HCT116 (cell line): ENCODE data around the gene PIBF1. TPM values are rescaled to one million over a fixed set of nuclear protein-coding genes. Genes with fewer than 3 reads are reported as not detected.

Experiments
- ATAC-seq: fragments of 200-7000 bp; cut with Tn5 transposase; 2 replicates; pipeline ENCODE4 v1.9.1; 2020; ENCODE audit warnings: mild to moderate bottlenecking, moderate library complexity
- BruUV-seq: library from RNA; stranded (reverse); fragments of 400-500 nt; replicated peaks from 2 replicates; lab custom pipeline; 2021; lab: Mats Ljungman, UMichigan
- CTCF ChIA-PET: fragments of 300-600 bp; sonication (Branson Sonifier 250); formaldehyde crosslinking; loops from one replicate; lab custom pipeline; 2021; ENCODE audit warnings: antibody characterized with exemption; lab: Charles Lee
- POLR2A ChIA-PET: fragments of 300-600, 350-600 bp; sonication (Branson Sonifier 250); formaldehyde crosslinking; loops from one replicate; lab custom pipeline; 2021; ENCODE audit warnings: antibody characterized with exemption; lab: Charles Lee
- RAD21 ChIA-PET, 2 experiments: fragments of 300-600 bp; sonication (Branson Sonifier 250); formaldehyde crosslinking; loops; one replicate each; lab custom pipeline; 2023; ENCODE audit warnings: low total read pairs in 2 of 2; ENCODE audit not compliant: uncharacterized antibody in 2 of 2, unreplicated experiment in 2 of 2, low non-redundant PET in 1 of 2; lab: Charles Lee
- DNase-seq: peaks from one replicate; pipeline ENCODE4 v3.0.0-alpha.2; 2010; ENCODE audit warnings: low read depth, low spot score
- H2AFZ ChIP-seq: fragments of 200-600 bp; shearing (Covaris generic), sonication (generic); 2 replicates; pipeline ENCODE4 v1.6.1; 2017; ENCODE audit warnings: low read depth, mixed run types, mixed read lengths, antibody characterized with exemption, low read length; ENCODE audit not compliant: poor library complexity, severe bottlenecking
- H3K27ac ChIP-seq: 2 replicates; pipeline ENCODE4 v1.5.1; 2012; ENCODE audit warnings: low read depth, low read length
- H3K27me3 ChIP-seq: fragments of 200-600 bp; sonication (generic); 2 replicates; pipeline ENCODE4 v1.6.1; 2016; ENCODE audit warnings: mixed run types, low read length, mixed read lengths; ENCODE audit not compliant: insufficient read depth
- H3K36me3 ChIP-seq, 2 experiments: fragments of 200-500 bp in 1 of 2; fragments of 200-600 bp in 1 of 2; sonication (Bioruptor generic) in 1 of 2; sonication (generic) in 1 of 2; 2 replicates each; pipeline versions ENCODE4 v1.5.1 to v1.6.1; 2014 to 2016; ENCODE audit warnings: low read length in 2 of 2, inconsistent platforms in 1 of 2, mixed read lengths in 1 of 2, mixed run types in 1 of 2; ENCODE audit not compliant: insufficient read depth in 2 of 2, control insufficient read depth in 1 of 2
- H3K4me1 ChIP-seq, 2 experiments: fragments of 200-600 bp in 1 of 2; sonication (generic) in 1 of 2; 2 replicates each; pipeline versions ENCODE4 v1.5.1 to v1.6.1; 2012 to 2017; ENCODE audit warnings: low read length in 2 of 2, inconsistent platforms in 1 of 2, mild to moderate bottlenecking in 1 of 2, mixed read lengths in 1 of 2, mixed run types in 1 of 2, moderate library complexity in 1 of 2; ENCODE audit not compliant: insufficient read depth in 2 of 2, control insufficient read depth in 1 of 2
- H3K4me2 ChIP-seq: fragments of 200-600 bp; sonication (generic); 2 replicates; pipeline ENCODE4 v1.6.1; 2017; ENCODE audit warnings: mixed run types, low read length, mixed read lengths
- H3K4me3 ChIP-seq, 2 experiments: fragments of 200-600 bp in 1 of 2; sonication (generic) in 1 of 2; replicated peaks in 1 of 2; 2 replicates each; pipeline ENCODE4 v1.5.1; 2011 to 2016; ENCODE audit warnings: low read length in 2 of 2, control low read depth in 1 of 2, low read depth in 1 of 2, mild to moderate bottlenecking in 1 of 2, mixed read lengths in 1 of 2, mixed run types in 1 of 2
- H3K79me2 ChIP-seq: fragments of 200-600 bp; sonication (generic); 2 replicates; pipeline ENCODE4 v1.6.1; 2017; ENCODE audit warnings: mild to moderate bottlenecking, mixed run types, low read length, moderate library complexity, mixed read lengths; ENCODE audit not compliant: insufficient read depth
- H3K9ac ChIP-seq: fragments of 200-600 bp; sonication (generic); 2 replicates; pipeline ENCODE4 v1.6.1; 2016; ENCODE audit warnings: low read length, mixed read lengths
- H3K9me2 ChIP-seq: fragments of 200-600 bp; sonication (generic), shearing (Covaris generic); 2 replicates; pipeline ENCODE4 v1.6.1; 2017; ENCODE audit warnings: mixed run types, mild to moderate bottlenecking, moderate library complexity; ENCODE audit not compliant: insufficient read depth
- H3K9me3 ChIP-seq, 2 experiments: fragments of 200-500 bp in 1 of 2; fragments of 200-600 bp in 1 of 2; sonication (Bioruptor generic) in 1 of 2; sonication (generic) in 1 of 2; 2 replicates each; pipeline ENCODE4 v1.6.1; 2014 to 2017; ENCODE audit warnings: low read length in 2 of 2, mixed read lengths in 2 of 2, inconsistent platforms in 1 of 2, low read depth in 1 of 2, mild to moderate bottlenecking in 1 of 2, mixed run types in 1 of 2, moderate library complexity in 1 of 2; ENCODE audit not compliant: control insufficient read depth in 1 of 2, insufficient read depth in 1 of 2
- H4K20me1 ChIP-seq: fragments of 200-600 bp; sonication (generic), shearing (Covaris generic); 2 replicates; pipeline ENCODE4 v1.6.1; 2017; ENCODE audit warnings: mixed run types, mild to moderate bottlenecking, moderate library complexity; ENCODE audit not compliant: insufficient read depth
- CBX3 ChIP-seq: IDR thresholded peaks from 2 replicates; pipeline ENCODE4 v1.6.1; 2012; ENCODE audit warnings: low read depth
- CEBPB ChIP-seq: IDR thresholded peaks from 2 replicates; pipeline ENCODE4 v1.6.1; 2012; ENCODE audit warnings: low read depth
- EGR1 ChIP-seq: IDR thresholded peaks from 2 replicates; pipeline ENCODE4 v1.6.1; 2012; ENCODE audit warnings: low read depth
- ELF1 ChIP-seq: IDR thresholded peaks from 2 replicates; pipeline ENCODE4 v1.6.1; 2012; ENCODE audit warnings: low read depth, borderline replicate concordance
- EZH2phosphoT487 ChIP-seq: fragments of 200-600 bp; IDR thresholded peaks from 2 replicates; pipeline ENCODE4 v1.6.1; 2018; ENCODE audit warnings: antibody characterized with exemption, borderline replicate concordance
- JUND ChIP-seq: IDR thresholded peaks from 2 replicates; pipeline ENCODE4 v1.6.1; 2012
- POLR2A ChIP-seq: IDR thresholded peaks from 2 replicates; pipeline ENCODE4 v1.7.0; 2011; ENCODE audit warnings: borderline replicate concordance; ENCODE audit not compliant: insufficient read depth, insufficient read length; ENCODE audit errors: extremely low read depth
- POLR2AphosphoS5 ChIP-seq: IDR thresholded peaks from 2 replicates; pipeline ENCODE4 v1.6.1; 2011; ENCODE audit warnings: mild to moderate bottlenecking, low read depth, low read length, moderate library complexity
- RAD21 ChIP-seq: IDR thresholded peaks from 2 replicates; pipeline ENCODE4 v1.6.1; 2012; ENCODE audit warnings: low read depth, mild to moderate bottlenecking
- SIN3A ChIP-seq: IDR thresholded peaks from 2 replicates; pipeline ENCODE4 v1.6.1; 2012; ENCODE audit warnings: low read depth
- SP1 ChIP-seq: IDR thresholded peaks from 2 replicates; pipeline ENCODE4 v1.6.1; 2012; ENCODE audit warnings: low read depth
- SRF ChIP-seq: IDR thresholded peaks from 2 replicates; pipeline ENCODE4 v1.6.1; 2012; ENCODE audit warnings: low read depth
- TCF7L2 ChIP-seq: IDR thresholded peaks from 2 replicates; pipeline ENCODE4 v1.7.0; 2011; ENCODE audit warnings: borderline replicate concordance, inconsistent platforms; ENCODE audit not compliant: insufficient read depth, insufficient read length; ENCODE audit errors: extremely low read depth
- ZBTB33 ChIP-seq: IDR thresholded peaks from 2 replicates; pipeline ENCODE4 v1.6.1; 2011; ENCODE audit warnings: mild to moderate bottlenecking, low read length, moderate library complexity; ENCODE audit not compliant: insufficient replicate concordance; ENCODE audit errors: extremely low read depth
- ZFX ChIP-seq: fragments of 450-650 bp; IDR thresholded peaks from 2 replicates; pipeline ENCODE4 v1.6.1; 2017
- ZNF274 ChIP-seq: fragments of 200-500 bp; sonication (Bioruptor generic); IDR thresholded peaks from 2 replicates; pipeline ENCODE4 v1.6.1; 2014; ENCODE audit warnings: mild to moderate bottlenecking, low read depth, low read length, inconsistent platforms
- intact Hi-C: fragments of 100-400 bp; cut with micrococcal nuclease; formaldehyde crosslinking; loops from 2 replicates; pipeline ENCODE4 v1.10.0; 2022
- total RNA-seq: library from RNA; stranded (reverse); gene quantifications from one replicate; pipeline ENCODE4 v1.2.1, GENCODE V29; 2021; ENCODE audit not compliant: unreplicated experiment
- TF ChIP-seq, protein P1 (sequence below): IDR thresholded peaks from 2 replicates; pipeline ENCODE4 v1.6.1; 2012; ENCODE audit warnings: low read depth
- TF ChIP-seq, protein P2 (sequence below), 3 experiments: fragments of 200-600 bp in 1 of 3; sonication (generic) in 1 of 3; IDR thresholded peaks in 2 of 3; conservative IDR thresholded peaks in 1 of 3; 2 replicates each; pipeline ENCODE4 v1.5.1; 2012 to 2017; ENCODE audit warnings: low read depth in 2 of 3, low read length in 2 of 3, antibody characterized with exemption in 1 of 3, borderline replicate concordance in 1 of 3, control low read depth in 1 of 3, mild to moderate bottlenecking in 1 of 3, mixed read lengths in 1 of 3, mixed run types in 1 of 3, moderate library complexity in 1 of 3; ENCODE audit not compliant: insufficient read depth in 1 of 3

The PIBF1 gene
- total RNA-seq, 1 experiment from 2014 or later: 21.1 TPM

DNA sequence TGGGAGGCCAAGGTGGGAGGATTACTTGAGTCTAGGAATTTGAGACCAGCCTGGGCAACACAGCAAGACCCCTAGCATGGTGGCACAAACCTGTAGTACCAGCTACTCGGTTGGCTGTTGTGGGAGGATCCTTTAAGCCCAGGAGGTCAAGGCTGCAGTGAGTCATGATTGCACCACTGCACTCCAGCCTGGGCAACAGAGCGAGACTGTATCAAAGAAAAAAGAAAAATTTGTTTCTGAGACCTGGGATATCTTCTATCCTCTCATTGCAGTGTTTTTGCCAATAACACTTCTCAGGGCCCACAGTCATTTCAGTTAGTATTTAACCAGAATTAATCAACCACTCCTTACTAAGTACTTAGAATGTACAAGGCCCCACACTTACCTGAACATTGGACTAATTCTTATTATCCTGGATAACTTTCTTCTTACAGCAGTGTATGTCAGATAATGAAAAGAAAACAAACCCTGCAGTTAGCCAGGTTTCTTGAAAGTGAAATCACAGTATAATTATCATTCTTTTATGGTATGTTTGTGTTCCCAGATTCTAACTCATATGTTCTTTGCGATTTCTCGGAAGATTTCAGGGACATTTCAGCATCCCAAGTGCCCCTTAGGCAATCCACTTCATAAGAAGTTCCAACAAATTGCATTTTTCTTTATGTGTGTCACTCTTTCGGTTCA lies 201.3 kb downstream of the PIBF1 start (continued):
- TF ChIP-seq EGR1: no peak
- TF ChIP-seq JUND: peak; percentile 41
- no peak for TF ChIP-seq CBX3
- TF ChIP-seq SIN3A: no peak

- H3K36me3 ChIP-seq: no peaks in the 10 kb centered on the region
- ATAC-seq: no peak
- no peaks in the 10 kb centered on the region for H3K27me3 ChIP-seq
- H3K27ac ChIP-seq: no peak overlapping the region
- no peak overlapping the region for H3K4me2 ChIP-seq
- H3K79me2 ChIP-seq: no peaks in the 10 kb centered on the region
- H4K20me1 ChIP-seq: no peaks in the 10 kb centered on the region
- no peaks in the 10 kb centered on the region for H3K9me2 ChIP-seq
- H3K4me1 ChIP-seq: peaks cover 0 to 12% of the 10 kb centered on the region in 2 experiments; a peak in 3 of 4 replicates
- H2AFZ ChIP-seq: no peak overlapping the region
- POLR2A ChIA-PET: interaction anchor here (0.6 kb wide), 1 partner anchor 228 kb away, joined by 4 read pairs; no protein-coding TSS in a partner anchor
- no peak for DNase-seq
- no peaks in the 10 kb centered on the region for H3K9me3 ChIP-seq
- no TSS peak for BruUV-seq
- intact Hi-C loops: no loop called here
- TF ChIP-seq POLR2A (no peak), ELF1 (no peak), EGR1 (no peak), ZNF274 (no peak), ZBTB33 (no peak), ZFX (no peak), JUND (no peak), SRF (no peak), POLR2AphosphoS5 (no peak), SP1 (no peak), SIN3A (no peak), EZH2phosphoT487 (no peak), TCF7L2 (no peak), CEBPB (no peak), RAD21 (no peak), CBX3 (no peak)
- TF ChIP-seq, protein P1, sequence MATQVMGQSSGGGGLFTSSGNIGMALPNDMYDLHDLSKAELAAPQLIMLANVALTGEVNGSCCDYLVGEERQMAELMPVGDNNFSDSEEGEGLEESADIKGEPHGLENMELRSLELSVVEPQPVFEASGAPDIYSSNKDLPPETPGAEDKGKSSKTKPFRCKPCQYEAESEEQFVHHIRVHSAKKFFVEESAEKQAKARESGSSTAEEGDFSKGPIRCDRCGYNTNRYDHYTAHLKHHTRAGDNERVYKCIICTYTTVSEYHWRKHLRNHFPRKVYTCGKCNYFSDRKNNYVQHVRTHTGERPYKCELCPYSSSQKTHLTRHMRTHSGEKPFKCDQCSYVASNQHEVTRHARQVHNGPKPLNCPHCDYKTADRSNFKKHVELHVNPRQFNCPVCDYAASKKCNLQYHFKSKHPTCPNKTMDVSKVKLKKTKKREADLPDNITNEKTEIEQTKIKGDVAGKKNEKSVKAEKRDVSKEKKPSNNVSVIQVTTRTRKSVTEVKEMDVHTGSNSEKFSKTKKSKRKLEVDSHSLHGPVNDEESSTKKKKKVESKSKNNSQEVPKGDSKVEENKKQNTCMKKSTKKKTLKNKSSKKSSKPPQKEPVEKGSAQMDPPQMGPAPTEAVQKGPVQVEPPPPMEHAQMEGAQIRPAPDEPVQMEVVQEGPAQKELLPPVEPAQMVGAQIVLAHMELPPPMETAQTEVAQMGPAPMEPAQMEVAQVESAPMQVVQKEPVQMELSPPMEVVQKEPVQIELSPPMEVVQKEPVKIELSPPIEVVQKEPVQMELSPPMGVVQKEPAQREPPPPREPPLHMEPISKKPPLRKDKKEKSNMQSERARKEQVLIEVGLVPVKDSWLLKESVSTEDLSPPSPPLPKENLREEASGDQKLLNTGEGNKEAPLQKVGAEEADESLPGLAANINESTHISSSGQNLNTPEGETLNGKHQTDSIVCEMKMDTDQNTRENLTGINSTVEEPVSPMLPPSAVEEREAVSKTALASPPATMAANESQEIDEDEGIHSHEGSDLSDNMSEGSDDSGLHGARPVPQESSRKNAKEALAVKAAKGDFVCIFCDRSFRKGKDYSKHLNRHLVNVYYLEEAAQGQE: no peak
- TF ChIP-seq, protein P2, sequence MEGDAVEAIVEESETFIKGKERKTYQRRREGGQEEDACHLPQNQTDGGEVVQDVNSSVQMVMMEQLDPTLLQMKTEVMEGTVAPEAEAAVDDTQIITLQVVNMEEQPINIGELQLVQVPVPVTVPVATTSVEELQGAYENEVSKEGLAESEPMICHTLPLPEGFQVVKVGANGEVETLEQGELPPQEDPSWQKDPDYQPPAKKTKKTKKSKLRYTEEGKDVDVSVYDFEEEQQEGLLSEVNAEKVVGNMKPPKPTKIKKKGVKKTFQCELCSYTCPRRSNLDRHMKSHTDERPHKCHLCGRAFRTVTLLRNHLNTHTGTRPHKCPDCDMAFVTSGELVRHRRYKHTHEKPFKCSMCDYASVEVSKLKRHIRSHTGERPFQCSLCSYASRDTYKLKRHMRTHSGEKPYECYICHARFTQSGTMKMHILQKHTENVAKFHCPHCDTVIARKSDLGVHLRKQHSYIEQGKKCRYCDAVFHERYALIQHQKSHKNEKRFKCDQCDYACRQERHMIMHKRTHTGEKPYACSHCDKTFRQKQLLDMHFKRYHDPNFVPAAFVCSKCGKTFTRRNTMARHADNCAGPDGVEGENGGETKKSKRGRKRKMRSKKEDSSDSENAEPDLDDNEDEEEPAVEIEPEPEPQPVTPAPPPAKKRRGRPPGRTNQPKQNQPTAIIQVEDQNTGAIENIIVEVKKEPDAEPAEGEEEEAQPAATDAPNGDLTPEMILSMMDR (IDR thresholded peaks at IDR 0.05 in 2 of 3, conservative IDR thresholded peaks at IDR 0.05 in 1 of 3; ENCODE audit: borderline replicate concordance in 1 of 3, insufficient read depth in 1 of 3, low read depth in 2 of 3, low read length in 2 of 3): no peak
- CTCF ChIA-PET: no interaction called here
- no peak overlapping the region for H3K4me3 ChIP-seq
- RAD21 ChIA-PET: no interaction called here
- no peak overlapping the region for H3K9ac ChIP-seq
Observed at GRCh38 chr13:72985610-72986009, 203.7 kb downstream of the PIBF1 start.
